WERI-Rb-1 (cell line): ENCODE results near the gene BACH2.

ENCODE experiments used
- DNase-seq: peaks from one replicate; pipeline ENCODE4 v3.0.0-alpha.2; 2020
- H3K27ac ChIP-seq: fragments of 250-450 bp; sonication (Bioruptor Pico); 2 replicates; pipeline ENCODE4 v1.5.1; 2020; ENCODE audit warnings: mild to moderate bottlenecking, moderate library complexity
- H3K27me3 ChIP-seq: fragments of 250-450 bp; sonication (Bioruptor Pico); 2 replicates; pipeline ENCODE4 v1.5.1; 2021; ENCODE audit warnings: mild to moderate bottlenecking, low read depth, moderate library complexity; ENCODE audit not compliant: insufficient read depth, severe bottlenecking
- H3K36me3 ChIP-seq: fragments of 250-450 bp; sonication (Bioruptor Pico); 2 replicates; pipeline ENCODE4 v1.5.1; 2020; ENCODE audit warnings: mild to moderate bottlenecking, moderate library complexity
- H3K4me3 ChIP-seq: 2 replicates; pipeline ENCODE4 v1.5.1; 2011; ENCODE audit warnings: low read depth, mild to moderate bottlenecking, control low read depth, low read length
- H3K9me3 ChIP-seq: fragments of 250-450 bp; sonication (Bioruptor Pico); 2 replicates; pipeline ENCODE4 v1.5.1; 2021; ENCODE audit warnings: mild to moderate bottlenecking, moderate library complexity; ENCODE audit not compliant: severe bottlenecking
- CTCF ChIP-seq: IDR thresholded peaks from 2 replicates; pipeline ENCODE4 v1.5.1; 2011; ENCODE audit warnings: low read depth, mild to moderate bottlenecking, control low read depth, inconsistent platforms, low read length

The BACH2 gene

GRCh38 chr6:89950879-89951391 is 345.7 kb downstream of the BACH2 start:
- DNase-seq, result no peak

GRCh38 chr6:89950446-89950845 is 346.2 kb downstream of the BACH2 start:
- no peaks in the 10 kb centered on the region for H3K9me3 ChIP-seq
- TF ChIP-seq CTCF, result no peak
- DNase-seq, result no peak
- H3K27ac ChIP-seq, result no peak overlapping the region
- H3K4me3 ChIP-seq, result no peak overlapping the region
- peaks cover 3% of the 10 kb centered on the region for H3K36me3 ChIP-seq
- H3K27me3 ChIP-seq, result no peaks in the 10 kb centered on the region

More at GRCh38 chr6:89950879-89951391, 345.7 kb downstream of the BACH2 start:
- Histone ChIP-seq H3K27ac (no peak overlapping the region), H3K4me3 (no peak overlapping the region), H3K9me3 (no peaks in the 10 kb centered on the region), H3K27me3 (no peaks in the 10 kb centered on the region), H3K36me3 (peaks cover 3% of the 10 kb centered on the region)
- TF ChIP-seq CTCF, result no peak

- DNase-seq, result no peak
- no peak overlapping the region for H3K4me3 ChIP-seq
- peaks cover 3% of the 10 kb centered on the region for H3K36me3 ChIP-seq
- H3K27ac ChIP-seq, result no peak overlapping the region
- TF ChIP-seq CTCF, result no peak
- H3K27me3 ChIP-seq, result no peaks in the 10 kb centered on the region
- H3K9me3 ChIP-seq, result no peaks in the 10 kb centered on the region
Measured at GRCh38 chr6:89948876-89949275, 347.8 kb downstream of the BACH2 start.

- Histone ChIP-seq H3K27me3 (no peaks in the 10 kb centered on the region), H3K27ac (no peak overlapping the region), H3K4me3 (no peak overlapping the region), H3K9me3 (no peaks in the 10 kb centered on the region), H3K36me3 (no peaks in the 10 kb centered on the region; the same call in 1 of the 2 replicates)
- DNase-seq, result no peak
- TF ChIP-seq CTCF, result 0 out of 2 replicates have a peak, but pooled peaks have one; percentile 11
Measured at GRCh38 chr6:89944826-89945407, 351.7 kb downstream of the BACH2 start.

GRCh38 chr6:89944181-89944755 is 352.4 kb downstream of the BACH2 start:
- DNase-seq, result no peak
- Histone ChIP-seq H3K27me3 (no peaks in the 10 kb centered on the region), H3K36me3 (no peaks in the 10 kb centered on the region), H3K4me3 (no peak overlapping the region), H3K9me3 (no peaks in the 10 kb centered on the region), H3K27ac (no peak overlapping the region)
- no peak for TF ChIP-seq CTCF
